HUDEP-2 (cell line): ENCODE data around the gene RNF150.

Source experiments
- DNase-seq, 76 experiments: peaks; one replicate each; lab custom pipeline; 2025; ENCODE audit not compliant: unreplicated experiment in 76 of 76; lab: John Stamatoyannopoulos, UW

Gene RNF150

DNA sequence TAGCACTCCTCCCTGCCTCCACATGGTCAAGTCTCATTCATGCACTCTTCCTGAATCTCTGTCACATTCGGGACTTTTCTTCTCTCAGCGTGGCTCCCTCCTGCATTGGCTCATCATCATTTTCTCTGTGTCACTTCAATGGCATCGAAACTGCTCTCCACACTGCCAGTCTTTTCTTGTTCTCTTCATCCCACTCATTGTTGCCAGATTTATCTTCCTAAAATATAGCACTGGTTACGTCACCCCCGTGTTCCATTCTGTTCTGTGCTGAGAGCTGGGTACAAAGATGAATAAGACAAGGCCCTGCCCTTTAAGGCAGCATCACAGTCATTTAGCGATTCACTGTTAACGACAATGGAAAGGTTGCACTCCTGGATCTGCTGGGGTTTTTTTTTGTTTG lies 202.7 kb downstream of the RNF150 start:
- DNase-seq = no peak

DNA sequence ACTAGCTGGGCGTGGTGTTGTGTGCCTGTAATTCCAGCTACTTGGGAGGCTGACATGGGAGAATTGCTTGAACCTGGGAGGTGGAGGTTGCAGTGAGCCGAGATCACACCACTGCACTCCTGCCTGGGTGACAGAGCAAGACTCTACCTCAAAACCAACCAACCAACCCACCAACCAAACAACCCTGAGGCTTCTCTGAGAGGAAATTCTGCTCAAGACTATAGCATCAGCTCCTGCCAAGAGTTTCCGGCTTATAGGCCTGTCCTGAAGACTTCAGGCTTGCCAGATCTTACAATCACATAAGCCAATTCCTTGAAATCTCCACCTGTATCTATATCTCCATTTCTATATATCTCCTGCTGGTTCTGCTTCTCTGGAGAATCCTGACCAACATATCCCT lies 203.3 kb downstream of the RNF150 start:
- DNase-seq = no peak

- no peak for DNase-seq
Observed at GRCh38 chr4:140928880-140929279, 204.4 kb downstream of the RNF150 start.

DNA sequence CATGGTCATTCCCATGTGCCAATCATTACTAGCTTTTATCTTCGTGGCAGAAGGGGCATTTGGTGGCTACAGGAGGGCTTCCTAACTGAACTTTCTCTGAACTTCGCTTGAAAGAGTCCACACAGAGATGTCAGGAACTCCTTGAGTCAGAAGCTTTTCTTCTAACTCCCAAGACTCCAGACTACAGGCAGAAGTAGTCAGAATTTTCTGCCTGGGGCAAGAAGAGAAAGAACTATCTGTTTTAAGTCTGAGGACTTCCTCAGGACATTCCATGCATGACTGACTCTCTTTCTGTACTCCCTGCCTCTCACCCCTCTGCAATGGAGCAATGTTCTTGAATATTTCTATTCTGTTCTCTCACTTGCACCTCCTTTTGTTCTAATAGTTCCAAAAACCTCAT lies 206.6 kb downstream of the RNF150 start:
- DNase-seq = no peak

GRCh38 chr4:140925417-140925816 lies 207.9 kb downstream of the RNF150 start:
- no peak for DNase-seq

- no peak for DNase-seq
Observed at GRCh38 chr4:140924761-140925392, 208.4 kb downstream of the RNF150 start.

- DNase-seq = no peak
Observed at GRCh38 chr4:140906993-140907962, 226.0 kb downstream of the RNF150 start.

DNA sequence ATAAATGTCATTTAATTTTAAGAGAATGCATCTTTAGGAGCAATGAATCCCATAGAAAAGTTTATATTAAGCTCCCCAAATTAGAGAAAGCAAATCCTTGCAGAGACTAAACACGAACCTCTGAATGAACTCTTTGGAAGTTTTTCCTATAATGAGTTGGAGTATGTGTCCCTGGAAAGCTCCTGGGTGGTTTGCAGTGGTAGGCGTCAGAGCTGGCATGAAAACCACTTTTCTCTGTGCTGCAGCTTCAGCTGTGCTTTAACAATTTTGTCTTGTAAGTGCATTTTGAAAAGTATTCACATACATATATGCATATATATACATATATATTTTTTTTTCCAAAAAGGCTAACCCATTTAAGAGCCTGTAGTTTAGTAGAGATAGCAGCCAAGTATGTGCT lies 228.4 kb downstream of the RNF150 start:
- no peak for DNase-seq

DNA sequence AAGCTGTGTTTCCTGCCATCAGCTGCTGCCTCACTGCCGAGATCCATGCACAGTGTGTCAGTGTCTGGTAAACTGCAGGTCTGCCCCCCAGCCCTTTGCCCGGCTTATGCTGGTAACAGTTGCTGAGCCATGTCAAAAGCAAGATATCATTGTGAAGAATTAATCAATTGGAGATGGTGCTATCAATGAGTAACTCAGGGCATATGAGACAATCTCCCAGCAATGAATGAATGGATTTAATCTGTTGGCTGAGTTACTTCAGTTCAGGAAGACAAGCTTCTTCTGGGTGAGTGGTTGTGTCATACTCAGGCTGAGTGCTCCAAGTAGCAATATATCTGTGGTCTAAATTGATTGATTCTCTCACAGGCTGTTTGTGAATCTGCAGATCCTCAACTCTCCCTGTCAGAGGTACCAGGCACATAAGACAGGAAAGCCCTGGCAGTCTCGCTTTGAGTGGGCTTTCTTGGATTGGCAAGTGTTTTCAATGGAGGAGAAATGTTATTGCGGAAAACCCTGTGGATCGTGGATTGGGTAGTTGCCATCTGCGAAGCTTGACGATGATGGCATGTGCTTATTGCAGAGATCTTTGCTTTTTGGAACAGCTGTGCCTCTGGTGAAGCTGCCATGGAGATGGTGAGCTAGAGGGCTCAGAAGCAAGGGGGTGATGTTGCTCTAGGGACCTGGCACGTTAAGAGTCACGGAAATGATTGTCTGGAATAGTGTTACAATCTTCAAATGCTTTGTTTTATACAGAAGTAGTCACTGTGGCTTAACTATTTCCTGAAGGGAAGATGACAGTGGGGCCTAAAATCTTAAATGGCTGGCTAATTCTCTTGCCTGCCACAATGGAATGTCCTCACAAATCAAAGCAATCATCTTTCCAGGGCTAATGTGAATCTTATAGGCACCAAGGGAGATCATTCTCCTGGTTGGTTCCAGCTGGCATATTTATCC lies 229.5 kb downstream of the RNF150 start:
- DNase-seq = no peak

DNA sequence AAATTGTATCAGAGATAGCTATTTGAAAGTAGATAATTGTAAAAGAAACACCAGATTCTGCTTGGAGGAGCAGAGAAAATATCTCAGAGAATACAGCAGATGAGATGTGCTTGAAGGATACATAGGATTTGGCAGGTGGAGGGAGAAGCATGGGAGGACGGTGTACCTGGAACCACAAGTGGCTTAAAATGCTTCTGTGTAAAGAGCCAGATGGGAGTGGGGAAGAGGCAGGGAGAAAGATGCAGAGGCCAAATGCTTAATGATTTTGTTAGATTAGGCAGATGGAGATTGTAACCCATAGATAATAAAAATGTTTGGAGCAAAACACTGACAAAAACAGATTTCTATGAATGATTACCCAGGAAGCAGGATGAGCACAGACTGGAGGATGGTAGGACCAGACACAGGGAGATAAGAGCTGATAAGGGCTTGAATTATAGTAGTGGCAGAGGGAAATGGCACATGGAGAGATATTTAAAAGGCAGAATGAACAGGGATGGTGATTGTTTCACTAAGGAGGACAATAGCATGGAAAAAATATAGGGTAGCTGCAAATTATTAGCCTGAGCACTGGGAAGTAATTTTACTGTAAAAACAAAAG lies 231.4 kb downstream of the RNF150 start:
- DNase-seq = no peak

DNA sequence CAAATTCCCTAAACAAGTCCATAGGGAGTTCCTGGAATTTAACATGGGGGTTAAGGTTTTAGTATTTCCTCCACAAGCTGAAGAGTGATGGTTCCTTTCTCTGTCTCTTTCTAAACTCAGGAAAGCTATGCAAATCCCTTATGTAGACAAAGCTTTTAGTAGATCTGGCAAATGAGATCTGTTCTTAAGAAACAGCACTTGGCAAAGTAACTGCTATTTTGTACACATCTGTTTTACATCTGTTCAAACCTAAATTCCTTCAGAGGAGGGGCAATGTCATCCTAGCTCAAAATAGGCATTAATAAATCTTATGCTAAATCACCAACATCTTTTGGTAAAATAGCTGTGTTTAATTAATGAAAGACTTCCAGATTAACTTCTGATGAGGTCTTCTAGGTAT lies 239.3 kb downstream of the RNF150 start:
- no peak for DNase-seq

DNA sequence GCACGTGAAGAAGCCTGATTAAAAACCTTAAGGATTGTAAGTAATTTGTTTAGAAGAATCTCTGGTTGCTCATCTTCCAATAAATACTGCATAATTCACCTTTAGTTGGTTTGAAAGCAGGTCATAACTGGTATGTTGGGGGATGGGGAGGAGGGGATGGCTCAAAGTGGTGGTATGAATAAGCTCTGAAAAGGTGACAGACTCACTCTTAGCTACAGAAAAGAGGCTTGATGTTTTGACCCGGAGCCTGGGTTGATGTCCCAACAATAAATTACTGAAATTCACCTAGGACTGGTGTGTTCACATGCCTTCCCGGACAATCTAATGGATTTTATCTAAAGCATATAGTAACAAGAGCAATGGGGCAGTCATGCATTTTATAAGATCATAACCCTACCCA lies 245.2 kb downstream of the RNF150 start:
- no peak for DNase-seq

GRCh38 chr4:140887467-140887866 lies 245.8 kb downstream of the RNF150 start:
- no peak for DNase-seq

DNA sequence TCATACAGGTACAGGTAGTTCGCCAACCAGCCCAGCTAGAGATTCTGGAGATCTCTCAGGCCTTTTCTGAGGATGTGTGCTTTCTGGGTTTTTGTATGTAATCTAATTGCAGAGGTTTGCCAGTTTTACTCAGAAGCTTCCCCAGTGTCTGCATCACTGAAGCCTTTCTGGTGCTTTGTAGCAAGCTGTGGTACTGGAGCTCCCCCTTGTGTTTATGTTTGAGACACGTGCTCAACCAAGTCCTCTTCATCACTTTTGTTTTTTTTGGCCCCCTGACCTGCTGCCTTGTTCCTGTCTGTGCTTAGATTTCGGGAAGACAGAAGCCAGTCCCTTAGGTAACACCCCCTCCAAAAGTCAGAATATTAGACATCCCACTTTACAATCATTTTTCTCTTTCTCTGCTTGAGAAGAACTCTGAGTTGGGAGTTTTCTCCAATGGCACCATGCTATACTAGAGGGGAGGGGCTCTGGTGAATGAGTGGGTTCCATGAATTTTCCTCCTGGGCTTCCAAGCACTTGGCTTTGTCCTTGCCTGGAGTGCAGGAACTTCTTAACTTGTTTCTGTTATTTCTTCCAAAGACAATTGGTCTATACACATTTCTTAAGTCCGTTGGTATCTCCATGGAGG lies 248.7 kb downstream of the RNF150 start:
- peak in 44 of 76 experiments; percentile 0 to 76 (median 23) for DNase-seq

DNA sequence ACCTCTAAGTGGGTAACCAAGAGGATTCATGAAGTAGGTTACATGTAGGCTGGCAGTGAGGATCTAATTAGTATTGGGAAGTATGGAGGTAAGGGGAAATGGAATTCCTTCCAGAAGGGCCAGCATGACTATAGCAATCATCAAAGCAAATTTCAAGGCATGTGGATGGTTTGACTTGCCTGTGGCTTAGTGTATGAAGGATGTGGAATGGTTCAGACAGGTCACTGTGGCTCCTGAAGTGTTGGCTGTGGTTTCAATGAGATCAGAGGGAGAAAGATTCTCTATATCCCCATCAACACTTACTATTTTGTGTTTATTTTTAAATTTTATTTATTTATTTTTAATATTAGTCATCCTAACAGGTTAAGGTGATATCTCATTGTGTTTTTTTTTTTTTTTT lies 255.5 kb downstream of the RNF150 start:
- DNase-seq = no peak

- DNase-seq = no peak
Observed at GRCh38 chr4:140876615-140877364, 256.5 kb downstream of the RNF150 start.

- DNase-seq = no peak
Observed at GRCh38 chr4:140875746-140876452, 257.4 kb downstream of the RNF150 start.

- DNase-seq = peak in 6 of 76 experiments; percentile 4 to 39 (median 13)
Observed at GRCh38 chr4:140874056-140874455, 259.2 kb downstream of the RNF150 start.

DNA sequence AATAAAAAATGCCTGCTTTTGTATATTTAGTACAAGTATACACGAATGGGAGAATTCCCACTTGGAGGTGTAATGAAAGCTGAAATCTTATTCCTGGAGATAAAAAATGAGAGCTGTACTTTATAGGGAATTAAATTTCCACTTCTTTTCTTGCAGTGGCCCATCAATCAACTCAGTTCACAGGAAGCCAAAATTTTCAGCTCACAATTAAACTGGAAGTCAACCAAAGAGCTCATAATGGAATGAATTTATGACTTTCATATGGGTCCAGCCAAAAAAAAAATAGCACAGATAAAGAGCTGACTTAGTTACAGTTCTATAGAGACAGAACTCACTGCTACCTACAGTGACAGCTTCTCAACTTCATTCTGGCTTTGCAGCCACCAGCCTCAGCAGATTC lies 261.9 kb downstream of the RNF150 start:
- no peak for DNase-seq
